Natural killer cell treated with Interleukin-12 subunit alpha and Interleukin-12 subunit beta and Interleukin-15 and Interleukin-18, amount 100 ng/mL, for 72 hours (primary cell): ENCODE data around the gene DCUN1D1. TPM values are rescaled to one million over a fixed set of nuclear protein-coding genes. Genes with fewer than 3 reads are reported as not detected.
"Not testable (repeated sequence)": the region's sequence is repeated elsewhere in the genome, so short reads cannot be mapped to it uniquely, and the experiment has no call there.

Experiments used
- ATAC-seq, 2 donors: fragments of 150-1000 bp; cut with Tn5 transposase in 1 of 2; sonication (Bioruptor Pico), chemical (Tn5 transposase) in 1 of 2; 2 replicates each; pipeline ENCODE4 v1.10.0; 2021
- DNase-seq: peaks from one replicate; pipeline ENCODE4 v3.0.0; 2022; ENCODE audit warnings: low spot score
- H3K27ac Mint-ChIP-seq, 2 donors: 1 replicate in 1 of 2; 2 replicates in 1 of 2; pipeline ENCODE4 v1.8.0; 2022; ENCODE audit warnings: mixed read lengths in 2 of 2, mild to moderate bottlenecking in 1 of 2, moderate library complexity in 1 of 2
- H3K27me3 Mint-ChIP-seq, 2 donors: 1 replicate in 1 of 2; 2 replicates in 1 of 2; pipeline ENCODE4 v1.8.0; 2022; ENCODE audit warnings: mixed read lengths in 2 of 2
- H3K36me3 Mint-ChIP-seq: one replicate; pipeline ENCODE4 v1.8.0; 2022; ENCODE audit warnings: mixed read lengths
- H3K4me1 Mint-ChIP-seq, 2 donors: 1 replicate in 1 of 2; 2 replicates in 1 of 2; pipeline ENCODE4 v1.8.0; 2022; ENCODE audit warnings: low read depth in 2 of 2, mixed read lengths in 2 of 2, mild to moderate bottlenecking in 1 of 2
- H3K4me3 Mint-ChIP-seq: one replicate; pipeline ENCODE4 v1.8.0; 2022; ENCODE audit warnings: mixed read lengths
- H3K9me3 Mint-ChIP-seq: 2 replicates; pipeline ENCODE4 v1.8.0; 2022; ENCODE audit warnings: mixed read lengths
- total RNA-seq, 2 donors: library from RNA; stranded (reverse); gene quantifications; one replicate each; pipeline ENCODE4 v1.2.3, GENCODE V29; 2022

Gene DCUN1D1
- 10 to 100 TPM; 49.6 to 55.9 TPM for total RNA-seq

DNA sequence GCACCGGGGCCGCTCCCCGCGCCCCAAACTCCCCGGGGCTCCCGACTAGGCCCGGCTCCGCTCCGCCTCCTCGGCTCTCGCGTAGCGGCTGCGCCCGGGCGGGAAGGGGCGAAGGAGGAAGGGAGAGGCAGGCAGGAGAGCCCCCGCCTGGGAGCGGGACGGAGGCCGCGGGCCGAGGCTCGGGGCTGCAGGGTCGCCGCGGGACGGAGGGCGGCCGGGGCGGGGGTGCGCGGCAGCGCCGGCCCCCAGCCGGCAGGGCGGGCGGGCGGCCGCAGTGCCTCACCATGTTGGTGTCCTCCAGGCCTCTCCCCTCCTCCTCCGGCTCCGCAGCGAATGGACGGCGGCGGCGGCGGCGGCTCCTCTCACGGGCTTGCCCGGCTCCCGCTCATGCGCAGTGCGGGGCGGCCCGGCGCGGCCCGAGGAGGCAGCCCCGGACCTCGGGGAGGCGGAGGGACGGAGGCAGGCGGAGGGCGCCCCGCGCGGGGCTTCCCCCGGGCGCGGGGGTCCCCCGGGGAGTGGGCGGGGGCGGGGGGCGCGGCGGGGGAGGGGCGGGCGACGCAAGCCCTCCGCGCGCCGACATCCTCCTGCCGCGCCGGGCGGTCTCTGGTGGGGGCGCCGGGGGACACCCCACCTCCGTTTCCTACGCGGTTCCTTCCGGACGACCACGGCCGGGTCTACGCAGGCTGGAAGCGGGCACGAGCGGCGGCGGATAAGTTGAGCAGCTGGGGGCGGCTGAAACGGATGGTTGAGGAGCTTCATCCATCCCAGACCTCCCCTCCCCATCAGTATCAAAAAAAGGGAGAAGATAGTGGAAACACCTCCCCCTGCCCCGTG lies at the start of gene DCUN1D1:
DCUN1D1 (minus strand) TSS at position 335 of the 834 bp plus-strand sequence; CDS start at position 286, 49 bp downstream.
- DNase-seq = peak; percentile 94
- no peaks in the 10 kb centered on the region for H3K9me3 Mint-ChIP-seq
- H3K36me3 Mint-ChIP-seq = peaks cover 5% of the 10 kb centered on the region
- H3K4me3 Mint-ChIP-seq = peak within 1 kb of the TSS; percentile 97
- H3K27ac Mint-ChIP-seq = peak within 1 kb of the TSS; percentile 81 to 93
- H3K27me3 Mint-ChIP-seq = no peaks in the 10 kb centered on the region
- peaks cover 15 to 34% of the 10 kb centered on the region in 2 donors for H3K4me1 Mint-ChIP-seq
- ATAC-seq = peak; percentile 97 to 98

DNA sequence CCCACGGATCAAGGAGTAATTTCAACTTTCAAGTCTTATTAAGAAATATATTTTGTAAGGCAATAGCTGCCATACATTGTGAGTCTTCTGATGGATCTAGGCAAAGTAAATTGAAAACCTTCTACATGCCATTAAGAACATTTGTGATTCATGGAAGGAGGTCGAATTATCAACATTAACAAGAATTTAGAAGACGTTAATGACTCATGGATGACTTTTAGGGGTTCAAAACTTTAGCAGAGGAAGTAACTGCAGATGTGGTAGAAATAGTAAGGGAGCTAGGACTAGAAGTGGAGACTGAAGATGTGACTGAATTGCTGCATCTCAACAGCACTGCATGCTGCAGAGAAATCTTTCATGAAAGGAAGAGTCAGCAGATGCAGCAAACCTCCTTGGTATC lies 48.1 kb upstream of the DCUN1D1 start:
- H3K27ac Mint-ChIP-seq = no peak overlapping the region

DNA sequence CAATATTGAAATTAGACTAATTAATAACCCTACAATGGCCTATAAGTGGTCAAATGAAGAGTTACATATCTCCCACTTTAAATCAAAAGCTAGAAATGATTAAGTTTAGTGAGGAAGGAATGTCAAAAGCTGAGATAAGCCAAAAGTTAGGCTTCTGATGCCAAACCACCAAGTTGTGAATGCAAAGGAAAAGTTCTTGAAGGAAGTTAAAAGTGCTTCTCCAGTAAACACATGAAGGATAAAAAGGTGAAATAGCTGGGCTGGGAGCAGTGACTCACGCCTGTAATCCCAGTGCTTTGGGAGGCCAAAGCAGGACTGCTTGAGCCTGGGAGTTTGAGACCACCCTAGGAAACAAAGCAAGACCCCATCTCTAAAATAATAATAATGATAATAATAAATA lies 46.9 kb upstream of the DCUN1D1 start:
- no peaks in the 10 kb centered on the region for H3K4me1 Mint-ChIP-seq
- DNase-seq (no peak), ATAC-seq (no peak)
- H3K36me3 Mint-ChIP-seq = peaks cover 27% of the 10 kb centered on the region
- H3K9me3 Mint-ChIP-seq = no peaks in the 10 kb centered on the region
- H3K27me3 Mint-ChIP-seq = no peaks in the 10 kb centered on the region
- H3K27ac Mint-ChIP-seq = no peak overlapping the region
- no peak overlapping the region for H3K4me3 Mint-ChIP-seq

More for the DNA sequence above, 48.1 kb upstream of the DCUN1D1 start:
- no peak overlapping the region for H3K4me3 Mint-ChIP-seq
- no peaks in the 10 kb centered on the region for H3K9me3 Mint-ChIP-seq
- H3K27me3 Mint-ChIP-seq = no peaks in the 10 kb centered on the region
- no peaks in the 10 kb centered on the region for H3K4me1 Mint-ChIP-seq
- DNase-seq (no peak), ATAC-seq (no peak)
- peaks cover 27% of the 10 kb centered on the region for H3K36me3 Mint-ChIP-seq

DNA sequence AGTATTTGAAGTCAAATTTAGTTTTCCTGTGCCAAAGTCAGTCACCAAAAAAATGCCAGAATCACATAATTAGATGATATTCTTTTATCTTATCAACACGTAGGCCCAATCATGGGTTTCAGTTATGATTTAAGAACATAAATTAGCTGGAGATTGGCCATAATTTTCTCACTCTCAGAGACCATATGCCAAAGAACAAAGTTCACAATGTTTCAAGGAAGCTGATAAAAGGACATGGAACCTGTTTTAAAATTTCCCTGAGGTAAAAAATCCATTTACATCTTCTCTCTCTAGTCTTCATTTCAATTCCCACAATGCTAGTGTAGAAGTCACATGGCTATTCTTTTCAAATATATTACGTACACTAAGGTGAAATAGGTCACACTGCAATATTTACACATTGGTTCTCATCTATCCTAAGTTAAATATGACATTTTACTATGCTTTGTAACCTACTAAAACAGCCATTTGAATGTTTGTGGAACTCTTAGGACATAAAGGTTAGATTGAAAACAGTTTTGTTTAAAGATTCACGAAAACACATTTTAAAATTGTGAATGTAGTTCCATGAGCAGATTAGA lies 42.7 kb upstream of the DCUN1D1 start:
- Mint-ChIP-seq H3K4me3 (no peak overlapping the region), H3K4me1 (no peaks in the 10 kb centered on the region), H3K9me3 (no peaks in the 10 kb centered on the region), H3K27ac (no peak overlapping the region), H3K27me3 (no peaks in the 10 kb centered on the region), H3K36me3 (peaks cover 13% of the 10 kb centered on the region)
- DNase-seq = no peak
- ATAC-seq = no peak

DNA sequence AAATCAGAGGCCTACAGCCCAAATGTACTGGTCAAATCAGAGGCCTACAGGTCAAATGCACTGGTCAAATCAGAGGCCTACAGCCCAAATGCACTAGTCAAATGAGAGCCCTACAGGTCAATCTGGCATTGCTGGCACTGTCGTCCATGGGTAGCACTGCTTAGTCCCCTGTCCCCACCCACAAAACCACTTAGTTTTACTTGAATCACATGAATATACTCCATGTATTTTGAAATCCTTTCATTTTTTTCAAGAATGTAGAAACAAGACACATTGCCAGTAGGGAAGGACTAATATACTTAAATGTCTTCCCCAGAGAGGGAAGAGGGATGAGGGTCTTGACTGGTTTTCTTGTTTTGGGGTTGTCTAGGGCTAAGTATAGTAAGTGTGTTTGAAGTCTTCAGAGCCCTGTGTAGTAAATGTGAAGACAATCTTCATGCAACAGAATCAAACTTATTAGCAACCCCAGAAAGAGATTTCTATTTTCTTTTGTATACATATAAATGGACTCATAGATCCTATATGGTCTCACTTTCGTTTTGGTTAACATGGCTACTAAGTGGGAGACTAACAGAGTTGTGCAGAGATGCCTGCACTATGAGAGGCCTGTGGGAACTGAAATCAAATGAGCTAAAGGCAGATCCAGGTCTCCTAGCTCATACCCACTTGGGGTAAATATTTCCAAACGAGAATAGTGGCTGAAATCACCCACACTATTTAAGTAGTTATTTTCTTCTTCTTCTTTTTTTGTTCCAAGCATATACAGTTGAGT lies 38.3 kb upstream of the DCUN1D1 start:
- no peak overlapping the region for H3K27ac Mint-ChIP-seq

DNA sequence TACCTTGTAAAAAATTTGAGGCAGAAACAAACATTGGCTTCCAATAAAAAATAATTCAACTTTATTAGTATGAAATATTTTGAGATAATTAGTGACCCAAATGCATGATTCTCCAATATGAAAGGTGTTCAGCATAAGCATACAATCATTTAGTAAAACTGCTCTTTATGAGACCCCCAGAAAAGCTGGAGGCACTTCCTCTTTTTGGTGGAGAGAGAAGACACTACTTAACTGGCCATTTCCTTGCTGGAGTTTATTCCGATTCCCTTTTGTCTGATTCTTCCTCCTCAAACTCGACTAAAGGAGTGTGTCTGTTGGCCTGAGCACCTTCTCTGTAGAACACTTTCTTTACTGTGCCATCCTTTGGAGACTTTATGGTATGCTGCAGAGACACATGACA lies 34.8 kb upstream of the DCUN1D1 start:
- no peak overlapping the region for H3K4me3 Mint-ChIP-seq
- H3K36me3 Mint-ChIP-seq = peaks cover 6% of the 10 kb centered on the region
- ATAC-seq (no peak), DNase-seq (no peak)
- no peaks in the 10 kb centered on the region for H3K27me3 Mint-ChIP-seq
- no peaks in the 10 kb centered on the region for H3K9me3 Mint-ChIP-seq
- H3K27ac Mint-ChIP-seq = no peak overlapping the region
- no peaks in the 10 kb centered on the region for H3K4me1 Mint-ChIP-seq

More for the DNA sequence above, 38.3 kb upstream of the DCUN1D1 start:
- Mint-ChIP-seq H3K9me3 (no peaks in the 10 kb centered on the region), H3K27me3 (no peaks in the 10 kb centered on the region), H3K4me3 (no peak overlapping the region), H3K36me3 (peaks cover 10% of the 10 kb centered on the region), H3K4me1 (no peaks in the 10 kb centered on the region)
- ATAC-seq = no peak
- DNase-seq = no peak

DNA sequence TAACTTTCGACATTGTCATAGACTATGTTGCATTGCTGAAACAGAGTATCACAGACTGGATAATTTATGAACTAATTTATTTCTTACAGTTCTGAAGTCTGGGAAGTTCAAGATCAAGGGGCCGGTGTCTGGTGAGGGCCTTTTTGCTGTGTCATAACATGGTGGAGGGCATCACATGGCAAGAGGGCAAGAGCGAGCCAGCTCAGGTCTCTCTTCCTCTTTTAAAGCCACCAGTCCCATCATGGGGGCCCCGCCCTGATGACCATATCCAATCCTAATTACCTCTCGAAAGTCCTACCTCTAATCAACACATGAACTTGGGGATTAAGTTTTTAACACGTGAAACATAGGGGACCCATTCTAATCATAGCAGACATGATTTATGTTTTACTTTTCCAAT lies 33.5 kb upstream of the DCUN1D1 start:
- DNase-seq = no peak
- no peaks in the 10 kb centered on the region for H3K4me1 Mint-ChIP-seq
- peaks cover 6% of the 10 kb centered on the region for H3K36me3 Mint-ChIP-seq
- ATAC-seq = no peak
- H3K4me3 Mint-ChIP-seq = no peak overlapping the region
- H3K9me3 Mint-ChIP-seq = no peaks in the 10 kb centered on the region
- H3K27ac Mint-ChIP-seq = no peak overlapping the region
- H3K27me3 Mint-ChIP-seq = no peaks in the 10 kb centered on the region

DNA sequence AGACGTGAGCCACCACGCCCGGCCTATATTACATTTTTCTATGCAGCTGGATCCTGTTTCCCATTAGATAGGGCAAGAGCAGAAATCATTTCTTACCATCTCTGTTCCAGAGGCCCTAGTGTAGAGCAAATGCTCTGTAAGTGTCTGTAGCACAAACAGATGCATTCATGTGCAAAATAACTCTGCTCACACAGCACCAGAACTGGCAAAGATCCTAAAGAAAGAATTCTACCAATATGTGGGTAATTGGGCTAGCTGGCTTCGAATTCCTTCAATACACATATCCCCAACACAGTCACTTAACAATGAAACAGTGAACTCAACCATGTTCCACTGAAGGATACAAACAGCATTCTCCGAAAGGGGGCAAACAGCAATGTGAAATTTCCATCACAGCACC lies 32.7 kb upstream of the DCUN1D1 start:
- Mint-ChIP-seq H3K36me3 (peaks cover 6% of the 10 kb centered on the region), H3K4me3 (no peak overlapping the region), H3K27ac (no peak overlapping the region), H3K4me1 (no peaks in the 10 kb centered on the region), H3K9me3 (no peaks in the 10 kb centered on the region), H3K27me3 (no peaks in the 10 kb centered on the region)
- ATAC-seq (no peak), DNase-seq (no peak)

DNA sequence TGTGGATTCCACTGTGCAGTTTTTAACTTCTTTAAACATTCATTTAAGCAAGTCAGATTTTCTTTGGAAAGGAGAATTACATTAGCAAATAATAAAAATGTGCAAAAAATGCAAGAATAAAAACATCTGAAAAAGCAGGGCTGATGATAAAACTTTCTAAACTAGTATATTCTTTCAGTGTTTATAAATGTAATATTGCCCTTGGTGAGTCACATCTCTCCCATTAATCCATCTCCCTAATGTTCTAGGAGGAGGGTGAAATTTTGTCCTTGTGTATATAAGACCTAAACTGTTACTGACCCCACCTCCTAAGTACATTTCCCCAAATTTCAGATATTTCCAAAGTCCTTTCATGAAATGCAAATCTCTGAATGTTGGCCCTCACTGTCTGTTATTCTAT lies 28.5 kb upstream of the DCUN1D1 start:
- H3K36me3 Mint-ChIP-seq = no peaks in the 10 kb centered on the region
- no peaks in the 10 kb centered on the region for H3K4me1 Mint-ChIP-seq
- no peaks in the 10 kb centered on the region for H3K27me3 Mint-ChIP-seq
- no peaks in the 10 kb centered on the region for H3K9me3 Mint-ChIP-seq
- H3K27ac Mint-ChIP-seq = no peak overlapping the region
- H3K4me3 Mint-ChIP-seq = no peak overlapping the region
- DNase-seq (no peak), ATAC-seq (no peak)

DNA sequence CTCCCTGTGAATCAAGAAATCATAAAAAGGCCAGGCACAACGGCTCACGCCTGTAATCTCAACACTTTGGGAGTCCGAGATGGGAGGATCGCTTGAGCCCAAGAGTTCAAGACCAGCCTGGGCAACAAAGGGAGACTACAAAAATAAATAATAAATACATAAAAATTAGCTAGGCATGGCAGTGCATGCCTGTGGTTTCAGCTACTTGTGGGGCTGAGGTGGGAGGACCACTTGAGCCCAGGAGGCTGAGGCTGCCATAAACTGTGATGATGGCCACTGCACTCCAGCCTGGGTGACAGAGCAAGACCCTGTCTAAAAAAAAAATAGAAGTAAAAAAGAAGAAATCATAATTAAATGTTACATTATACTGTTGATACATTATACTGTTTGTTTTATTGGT lies 28.0 kb upstream of the DCUN1D1 start:
- Mint-ChIP-seq H3K9me3 (no peaks in the 10 kb centered on the region), H3K27ac (no peak overlapping the region), H3K36me3 (no peaks in the 10 kb centered on the region), H3K4me1 (no peaks in the 10 kb centered on the region), H3K4me3 (no peak overlapping the region), H3K27me3 (no peaks in the 10 kb centered on the region)
- no peak for ATAC-seq
- DNase-seq = no peak

DNA sequence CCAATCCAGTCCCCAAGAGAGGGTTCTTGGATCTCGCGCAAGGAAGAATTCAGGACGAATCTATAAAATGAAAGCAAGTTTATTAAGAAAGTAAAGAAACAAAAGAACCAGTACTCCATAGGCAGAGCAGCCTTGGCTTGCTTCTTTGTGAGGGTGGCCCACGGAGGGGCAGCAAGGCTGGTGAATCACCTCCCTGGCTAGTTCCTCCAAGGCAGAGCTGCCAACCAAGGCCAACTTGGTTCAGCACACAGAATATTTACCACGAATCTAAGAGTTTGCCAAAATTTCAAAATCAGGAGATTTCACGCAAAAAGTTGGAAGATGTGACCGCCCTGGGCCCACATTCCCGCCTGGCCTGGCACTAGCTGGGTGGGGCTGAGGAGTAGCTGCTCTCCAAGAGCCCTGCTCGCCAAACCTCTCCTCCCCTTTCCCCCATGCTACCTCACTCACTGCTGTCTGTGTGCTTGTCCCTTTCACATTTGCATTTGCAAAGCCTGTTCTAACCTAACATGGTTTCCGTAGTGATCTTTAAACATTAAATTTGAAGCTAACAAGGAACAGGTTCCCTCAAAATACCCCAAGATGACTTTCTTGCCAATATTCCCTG lies 26.2 kb upstream of the DCUN1D1 start:
- Mint-ChIP-seq H3K27ac (no peak overlapping the region), H3K27me3 (no peaks in the 10 kb centered on the region), H3K4me3 (no peak overlapping the region), H3K9me3 (no peaks in the 10 kb centered on the region), H3K4me1 (no peaks in the 10 kb centered on the region), H3K36me3 (no peaks in the 10 kb centered on the region)
- ATAC-seq (no peak), DNase-seq (no peak)

DNA sequence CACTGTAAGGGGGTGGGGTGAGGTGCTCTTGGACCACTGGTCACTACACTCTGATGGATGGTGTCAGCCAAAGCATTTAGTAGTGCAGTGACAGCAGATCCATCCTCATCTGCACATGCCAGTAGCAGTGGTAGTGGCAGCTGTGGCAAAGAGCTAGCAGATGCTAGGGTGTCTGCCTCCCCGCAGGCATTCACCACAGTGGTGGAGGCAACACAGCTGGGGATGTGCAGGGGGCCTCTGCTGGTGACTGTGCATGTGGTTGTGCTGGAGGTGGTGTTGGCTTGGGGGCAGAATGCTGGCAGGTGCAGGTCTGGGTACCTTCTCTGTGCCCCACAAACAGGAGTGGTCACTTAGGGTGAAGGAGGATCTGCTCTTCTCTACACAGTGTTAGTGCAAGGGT lies 19.4 kb upstream of the DCUN1D1 start:
- Mint-ChIP-seq H3K27me3 (no peaks in the 10 kb centered on the region), H3K27ac (no peak overlapping the region), H3K9me3 (no peaks in the 10 kb centered on the region), H3K36me3 (no peaks in the 10 kb centered on the region), H3K4me1 (no peaks in the 10 kb centered on the region), H3K4me3 (no peak overlapping the region)
- ATAC-seq = peak; percentile 15 to 20
- DNase-seq = no peak

DNA sequence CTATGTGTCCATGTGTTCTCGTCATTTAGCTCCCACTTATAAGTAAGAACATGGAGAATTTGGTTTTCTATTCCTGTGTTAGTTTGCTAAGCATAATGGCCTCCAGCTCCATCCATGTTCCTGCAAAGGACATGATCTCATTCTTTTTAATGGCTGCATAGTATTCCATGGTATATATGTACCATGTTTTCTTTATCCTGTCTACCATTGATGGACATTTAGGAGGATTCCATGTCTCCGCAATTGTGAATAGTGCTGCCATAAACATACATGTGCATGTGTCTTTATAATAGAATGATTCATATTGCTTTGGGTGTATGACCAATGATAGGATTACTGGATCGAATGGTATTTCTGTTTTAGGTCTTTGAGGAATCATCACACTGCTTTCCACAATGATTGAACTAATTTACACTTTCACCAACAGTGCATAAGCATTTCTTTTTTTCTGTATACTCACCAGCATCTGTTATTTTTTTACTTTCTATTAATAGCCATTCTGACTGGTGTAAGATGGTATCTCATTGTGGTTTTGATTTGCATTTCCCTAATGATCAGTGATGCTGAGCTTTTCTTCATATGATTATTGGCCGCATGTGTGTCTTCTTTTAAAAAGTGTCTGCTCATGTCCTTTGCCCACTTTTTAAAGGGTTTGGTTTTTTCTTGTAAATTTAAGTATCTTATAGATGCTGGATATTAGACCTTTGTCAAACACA lies 13.3 kb upstream of the DCUN1D1 start:
- not testable (repeated sequence) for H3K27me3 Mint-ChIP-seq, H3K4me3 Mint-ChIP-seq, H3K9me3 Mint-ChIP-seq, H3K36me3 Mint-ChIP-seq, ATAC-seq, H3K27ac Mint-ChIP-seq, H3K4me1 Mint-ChIP-seq, DNase-seq
